ENCODE measurements around the gene PTCHD4.
"Not testable (repeated sequence)": the region's sequence is repeated elsewhere in the genome, so short reads cannot be mapped to it uniquely, and the experiment has no call there.

PTCHD4 gene

GRCh38 chr6:48111143-48111506 is at the start of gene PTCHD4:
Gene PTCHD4 (minus strand): TSS chr6:48111197. CDS start chr6:48068957, 42,240 bp downstream.
- DNase-seq, result no peak

DNA sequence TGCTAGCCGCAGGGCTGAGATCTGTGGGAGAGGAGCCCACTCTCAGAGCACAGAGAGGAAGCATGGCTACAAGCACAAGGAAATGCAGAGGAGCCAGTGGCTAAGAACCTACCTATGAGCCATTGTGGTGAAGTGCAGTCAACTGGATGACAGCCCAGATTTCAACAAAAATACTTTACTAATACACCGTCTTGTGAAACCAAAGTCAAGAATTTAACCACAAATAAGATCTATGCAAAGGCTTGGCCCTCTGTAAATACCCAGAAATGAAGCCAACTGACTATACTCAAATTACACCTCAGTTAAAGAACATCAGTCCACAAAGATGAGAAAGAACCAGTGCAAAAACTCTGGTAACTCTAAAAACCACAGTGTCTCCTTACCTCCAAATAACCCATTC is 40.1 kb upstream of the PTCHD4 start:
- no peak for DNase-seq

GRCh38 chr6:48150701-48151100 is 39.7 kb upstream of the PTCHD4 start:
- no peak for DNase-seq

- DNase-seq, result no peak
Observed at GRCh38 chr6:48147051-48147450, 36.1 kb upstream of the PTCHD4 start.

GRCh38 chr6:48144021-48144420 is 33.0 kb upstream of the PTCHD4 start:
- DNase-seq, result no peak

GRCh38 chr6:48141975-48142374 is 31.0 kb upstream of the PTCHD4 start:
- no peak for DNase-seq

DNA sequence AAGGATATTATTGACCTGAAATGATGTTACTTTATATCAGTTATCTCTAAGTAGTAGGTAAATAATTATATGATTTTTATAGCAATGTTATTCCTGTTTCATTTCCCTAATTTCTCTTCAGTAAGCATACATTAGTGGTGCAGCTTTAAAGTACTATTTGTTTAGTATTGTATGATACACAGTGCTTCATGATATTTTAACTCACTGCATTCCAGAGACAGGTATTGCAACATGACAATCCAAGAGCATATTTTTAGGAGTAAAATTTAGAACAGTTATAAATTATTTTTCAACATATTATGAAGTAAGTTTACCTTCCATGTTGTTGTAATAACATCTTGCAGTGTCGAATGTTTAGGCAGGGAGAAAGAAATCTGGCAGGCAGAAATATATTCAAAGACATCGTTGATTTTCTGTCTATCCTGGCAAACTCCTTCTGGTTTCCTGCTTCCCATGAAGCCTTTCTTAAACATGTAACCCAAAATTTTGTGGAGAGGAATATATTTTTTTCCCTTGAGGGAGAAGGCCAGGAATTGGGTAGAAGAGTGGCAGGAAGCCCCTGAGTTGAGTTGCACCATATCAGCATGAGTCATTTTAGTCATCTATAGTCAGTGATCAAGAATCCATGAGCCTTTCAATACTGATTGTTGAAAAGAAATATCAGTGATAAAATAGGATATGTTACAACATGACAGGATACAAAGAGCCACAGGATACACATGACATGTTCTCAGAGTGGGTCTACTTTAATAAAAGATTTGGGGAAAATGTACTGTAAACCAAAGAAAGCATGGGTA is 29.0 kb upstream of the PTCHD4 start:
- DNase-seq, result no peak

GRCh38 chr6:48136856-48137255 is 25.9 kb upstream of the PTCHD4 start:
- no peak for DNase-seq

DNA sequence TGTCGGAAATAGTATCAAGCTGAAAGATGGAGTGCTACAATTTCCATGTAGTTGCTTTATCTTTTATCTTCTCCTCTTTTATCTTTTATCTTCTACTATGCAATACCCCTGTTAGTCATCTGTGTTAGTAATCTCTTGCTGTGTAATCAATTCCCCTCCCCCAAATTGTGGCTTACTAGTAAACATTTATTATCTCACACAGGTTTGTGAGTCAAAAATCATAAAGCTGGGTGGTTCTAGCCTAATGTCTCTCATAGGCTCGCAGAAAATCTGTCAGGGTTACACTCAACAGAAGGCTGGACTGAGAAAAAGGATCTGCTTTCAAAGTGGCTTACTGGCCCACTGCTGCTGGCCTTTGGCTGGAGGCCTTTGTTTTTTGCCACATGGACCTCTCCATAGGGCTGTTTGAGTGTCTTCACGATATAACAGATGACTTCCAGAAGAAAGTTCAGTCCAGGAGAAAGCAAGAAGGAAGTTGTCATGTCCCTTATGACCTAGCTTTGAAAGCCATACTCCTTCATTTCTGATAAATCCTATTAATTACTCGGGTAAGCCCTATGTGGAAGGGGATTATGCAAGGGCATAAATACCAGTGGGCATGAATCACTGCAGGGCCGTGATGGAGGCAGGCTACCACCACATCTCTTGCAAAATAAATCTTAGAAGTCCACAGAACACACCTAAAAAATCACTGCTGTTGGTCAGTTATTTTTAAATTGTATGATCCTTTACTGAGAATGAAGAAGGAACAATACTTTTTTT is 24.5 kb upstream of the PTCHD4 start:
- DNase-seq, result no peak

- no peak for DNase-seq
Observed at GRCh38 chr6:48134246-48134645, 23.2 kb upstream of the PTCHD4 start.

DNA sequence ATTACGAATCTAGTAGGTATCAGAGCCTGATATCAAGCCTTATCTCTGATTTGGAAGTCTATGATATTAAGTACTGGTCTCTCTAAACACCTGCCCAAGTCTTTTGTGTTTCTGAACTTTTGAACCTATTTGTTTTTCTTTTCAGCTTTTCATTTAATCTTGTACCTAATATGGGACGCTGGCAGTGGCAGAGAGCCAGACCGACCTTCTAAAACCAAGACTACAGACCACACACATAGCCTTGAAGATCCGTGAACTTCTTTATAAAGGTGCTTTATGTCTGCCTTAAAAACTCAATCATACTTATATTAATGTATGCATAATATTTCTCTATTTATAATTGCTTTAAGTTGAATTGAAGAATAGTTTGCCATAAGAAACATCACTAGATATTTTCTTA is 12.6 kb upstream of the PTCHD4 start:
- DNase-seq, result no peak

GRCh38 chr6:48121983-48122749 is 11.2 kb upstream of the PTCHD4 start:
- not testable (repeated sequence) for DNase-seq

GRCh38 chr6:48116699-48117645 is 6.0 kb upstream of the PTCHD4 start:
- no peak for DNase-seq

DNA sequence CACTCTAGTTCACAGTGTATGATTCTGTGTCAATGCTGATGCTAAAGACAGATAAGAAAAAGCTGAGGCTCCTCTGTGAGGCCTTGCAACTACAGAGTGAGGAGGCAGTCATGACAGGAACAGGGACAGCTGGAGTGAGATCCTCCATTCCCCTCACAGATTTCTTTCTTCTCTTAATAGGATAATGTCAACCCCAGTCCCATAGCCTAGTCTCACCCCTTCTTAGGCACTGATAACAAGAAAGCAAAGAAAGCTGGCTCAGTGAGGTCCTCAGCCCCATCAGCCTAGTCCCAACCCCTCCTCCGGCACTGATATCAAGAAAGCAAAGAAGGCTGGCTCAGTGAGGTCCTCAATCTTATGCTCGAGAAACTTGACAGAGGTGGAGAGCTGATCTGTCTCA is 2.1 kb upstream of the PTCHD4 start:
- DNase-seq, result no peak

GRCh38 chr6:48111575-48111974 is 578 bp upstream of the PTCHD4 start:
- no peak for DNase-seq

- no peak for DNase-seq
Observed at GRCh38 chr6:48110436-48111142, 408 bp downstream of the PTCHD4 start.

DNA sequence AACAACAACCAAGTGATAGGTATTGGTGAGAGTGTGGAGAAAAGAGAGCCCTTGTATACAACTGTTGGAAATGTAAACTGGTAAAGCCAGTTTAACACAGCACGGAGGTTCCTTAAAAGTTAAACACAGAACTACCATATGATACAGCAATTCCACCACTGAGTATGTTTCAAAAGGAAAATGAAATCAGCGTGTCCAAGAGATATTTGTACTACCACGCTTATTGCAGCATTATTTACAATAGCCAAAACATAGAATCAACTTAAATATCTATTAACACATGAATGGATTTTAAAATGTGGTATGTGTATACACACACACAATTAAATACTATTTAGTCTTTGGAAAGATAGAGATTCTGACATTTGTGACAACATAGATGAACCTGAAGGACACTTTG is 1.1 kb downstream of the PTCHD4 start:
- DNase-seq, result no peak

- DNase-seq, result not testable (repeated sequence)
Observed at GRCh38 chr6:48102476-48103195, 8.4 kb downstream of the PTCHD4 start.

- DNase-seq, result no peak
Observed at GRCh38 chr6:48101290-48101689, 9.7 kb downstream of the PTCHD4 start.

GRCh38 chr6:48100588-48100895 is 10.5 kb downstream of the PTCHD4 start:
- no peak for DNase-seq

Measured in 8988T (cell line).